DMS114 treated with DMSO at 0.1 percent for 48 hours (cell line): ENCODE measurements around the gene STAT5B.
"Not testable (repeated sequence)": the region's sequence is repeated elsewhere in the genome, so short reads cannot be mapped to it uniquely, and the experiment has no call there.

Experiments
- DNase-seq: peaks from one replicate; lab custom pipeline; 2025; ENCODE audit not compliant: unreplicated experiment; lab: John Stamatoyannopoulos, UW

The STAT5B gene

DNA sequence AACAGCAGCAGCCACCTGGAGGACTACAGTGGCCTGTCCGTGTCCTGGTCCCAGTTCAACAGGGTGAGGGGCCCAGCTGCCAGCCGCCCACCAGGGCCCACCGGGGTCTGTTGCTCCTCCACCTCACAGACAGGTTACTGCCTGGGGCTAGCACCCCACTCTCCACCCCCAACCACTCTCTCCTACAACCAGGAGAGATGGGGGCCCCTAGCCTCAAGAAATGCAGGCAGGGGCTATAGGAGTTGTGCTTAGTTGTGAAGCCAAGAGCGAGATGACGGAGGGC lies 30.1 kb upstream of the STAT5B start:
- no peak for DNase-seq

DNA sequence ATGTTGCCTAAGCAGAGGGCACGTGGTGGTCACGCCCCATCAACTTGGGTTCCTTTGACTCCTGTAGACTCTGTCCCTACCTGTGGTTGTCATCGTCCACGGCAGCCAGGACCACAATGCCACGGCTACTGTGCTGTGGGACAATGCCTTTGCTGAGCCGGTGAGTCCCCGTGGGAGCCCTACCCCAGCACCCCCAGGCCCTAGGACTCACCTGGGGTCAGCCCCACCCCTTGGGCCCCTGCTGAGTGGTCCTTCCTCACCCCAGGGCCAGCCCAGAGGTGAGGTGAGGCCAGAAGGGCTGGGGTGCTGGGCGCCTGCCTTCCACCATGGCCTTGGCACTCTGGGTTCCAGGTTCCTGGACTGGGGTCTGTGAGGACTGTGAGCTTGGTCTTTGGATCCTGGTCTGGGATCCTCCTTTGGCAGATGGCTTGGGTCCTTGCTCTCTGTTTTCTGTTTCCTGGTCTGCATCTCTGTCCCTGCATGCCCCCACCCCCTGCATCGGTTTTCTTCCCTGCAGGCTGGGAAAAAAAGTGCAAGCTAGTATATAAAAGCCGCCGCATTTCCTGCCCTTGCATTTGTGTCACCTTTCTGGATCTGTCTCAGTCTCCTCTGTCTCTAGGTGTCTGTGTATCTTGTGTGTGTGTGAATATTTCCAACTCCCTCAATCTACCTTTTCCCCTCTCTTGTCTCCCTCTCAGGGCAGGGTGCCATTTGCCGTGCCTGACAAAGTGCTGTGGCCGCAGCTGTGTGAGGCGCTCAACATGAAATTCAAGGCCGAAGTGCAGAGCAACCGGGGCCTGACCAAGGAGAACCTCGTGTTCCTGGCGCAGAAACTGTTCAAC lies 29.6 kb upstream of the STAT5B start:
- no peak for DNase-seq

DNA sequence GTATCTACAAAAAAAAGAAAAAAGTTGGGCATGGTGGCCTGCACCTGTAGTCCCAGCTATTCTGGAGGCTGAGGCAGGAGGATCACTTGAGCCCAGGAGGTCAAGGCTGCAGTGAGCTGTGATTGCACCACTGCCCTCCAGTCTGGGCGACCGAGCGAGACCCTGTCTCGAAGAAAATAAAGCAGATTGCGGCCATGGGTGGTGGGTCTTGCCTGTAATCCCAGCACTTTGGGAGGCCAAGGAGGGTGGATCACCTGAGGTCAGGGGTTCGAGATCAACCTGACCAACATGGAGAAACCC lies 28.8 kb upstream of the STAT5B start:
- DNase-seq = not testable (repeated sequence)

DNA sequence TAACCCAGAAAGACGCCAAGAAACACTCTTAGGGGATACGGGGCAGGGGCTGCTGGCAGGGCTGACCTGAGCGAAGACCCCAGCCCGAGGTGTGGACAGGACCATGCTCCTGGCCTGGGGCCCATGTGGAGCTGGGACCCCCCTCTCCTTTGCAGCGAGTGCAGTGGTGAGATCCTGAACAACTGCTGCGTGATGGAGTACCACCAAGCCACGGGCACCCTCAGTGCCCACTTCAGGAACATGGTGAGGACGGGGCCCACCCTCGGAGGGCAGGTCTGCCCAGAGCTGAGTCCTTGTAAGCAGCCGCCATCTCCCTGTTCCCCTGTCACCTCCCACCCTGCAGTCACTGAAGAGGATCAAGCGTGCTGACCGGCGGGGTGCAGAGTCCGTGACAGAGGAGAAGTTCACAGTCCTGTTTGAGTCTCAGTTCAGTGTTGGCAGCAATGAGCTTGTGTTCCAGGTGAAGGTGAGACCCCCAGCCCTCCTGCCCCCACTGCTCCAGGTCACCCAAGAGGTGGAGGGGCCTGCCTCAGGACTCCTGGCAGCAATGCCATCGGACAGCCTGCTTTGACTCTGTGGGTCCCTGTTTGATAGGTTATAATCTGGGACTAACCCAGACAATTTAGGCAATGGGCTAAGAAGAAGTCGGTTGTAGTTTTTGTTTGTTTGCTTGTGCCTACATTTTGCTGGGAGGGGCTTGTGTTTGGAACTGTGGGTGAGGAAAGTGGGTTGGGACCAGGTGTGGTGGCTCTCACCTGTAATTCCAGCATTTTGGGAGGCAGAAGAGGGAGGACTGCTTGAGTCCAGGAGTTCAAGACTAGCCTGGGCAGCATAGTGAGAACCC lies 28.2 kb upstream of the STAT5B start:
- no peak for DNase-seq

DNA sequence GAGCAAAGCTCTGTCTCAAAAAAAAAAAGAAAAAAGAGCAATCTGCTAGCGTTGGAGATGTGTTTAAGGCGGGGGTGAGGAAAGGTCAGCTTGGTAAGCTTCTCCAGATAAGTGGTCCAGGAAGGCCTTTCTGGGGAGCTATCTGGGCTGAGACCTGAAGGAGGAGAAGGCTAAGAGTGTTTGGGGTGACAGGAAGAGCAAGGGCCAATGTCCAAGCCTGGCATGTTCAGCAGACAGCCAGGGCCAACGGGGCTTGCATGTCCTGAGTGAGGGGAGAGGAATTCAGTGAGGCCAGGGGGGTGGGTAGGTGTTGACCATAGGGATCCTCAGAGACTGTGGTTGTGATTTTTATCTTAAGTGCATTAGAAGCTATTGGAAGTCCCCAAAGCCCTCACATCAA lies 27.5 kb upstream of the STAT5B start:
- DNase-seq = no peak

DNA sequence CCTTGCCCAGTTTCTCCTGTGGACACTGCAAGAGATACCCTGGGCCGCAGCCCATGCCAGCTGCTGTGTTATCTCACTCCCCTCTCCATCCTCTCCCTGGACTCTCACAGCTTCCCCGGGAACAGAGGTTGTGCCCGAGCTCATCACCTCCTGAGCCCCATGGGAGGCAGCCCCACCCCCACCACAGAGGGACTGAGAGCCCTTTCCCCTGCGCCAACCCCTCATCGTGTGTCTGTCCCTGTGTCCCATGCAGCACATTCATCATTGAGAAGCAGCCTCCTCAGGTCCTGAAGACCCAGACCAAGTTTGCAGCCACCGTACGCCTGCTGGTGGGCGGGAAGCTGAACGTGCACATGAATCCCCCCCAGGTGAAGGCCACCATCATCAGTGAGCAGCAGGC lies 24.8 kb upstream of the STAT5B start:
- DNase-seq = no peak

DNA sequence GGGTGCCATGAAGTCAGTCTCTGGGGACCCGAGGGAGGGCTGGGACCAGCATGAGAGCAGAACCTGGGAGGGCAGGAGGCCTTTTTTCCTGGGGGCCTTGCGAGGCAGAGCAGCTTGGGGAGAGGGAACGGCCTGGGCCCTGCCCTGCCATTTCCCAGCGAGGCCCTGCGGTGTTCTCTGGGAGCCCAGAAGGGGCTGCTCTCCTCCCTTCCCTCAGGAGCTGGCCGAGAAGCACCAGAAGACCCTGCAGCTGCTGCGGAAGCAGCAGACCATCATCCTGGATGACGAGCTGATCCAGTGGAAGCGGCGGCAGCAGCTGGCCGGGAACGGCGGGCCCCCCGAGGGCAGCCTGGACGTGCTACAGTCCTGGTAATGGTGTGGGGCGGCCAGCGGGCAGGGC lies 23.7 kb upstream of the STAT5B start:
- DNase-seq = not testable (repeated sequence)

DNA sequence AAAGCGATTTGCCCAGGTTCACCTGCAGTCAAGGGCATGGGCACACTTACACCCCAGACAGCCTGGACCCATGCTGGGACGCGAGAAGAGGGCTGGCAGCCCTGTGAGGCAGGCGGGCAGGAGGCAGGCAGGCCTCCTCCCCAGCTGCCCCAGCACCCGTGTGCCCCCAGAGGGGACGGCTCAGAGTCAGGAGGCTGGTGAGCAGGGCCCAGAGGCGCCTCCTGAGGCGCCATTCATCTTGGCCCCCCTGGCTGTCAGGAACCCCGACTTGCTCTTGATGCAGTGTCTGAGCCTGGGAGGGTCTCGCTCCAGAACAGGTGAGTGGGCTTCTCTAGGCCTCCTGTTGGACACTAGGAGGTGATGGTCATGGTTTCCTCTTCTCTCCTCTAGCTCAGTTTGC lies 23.2 kb upstream of the STAT5B start:
- not testable (repeated sequence) for DNase-seq

DNA sequence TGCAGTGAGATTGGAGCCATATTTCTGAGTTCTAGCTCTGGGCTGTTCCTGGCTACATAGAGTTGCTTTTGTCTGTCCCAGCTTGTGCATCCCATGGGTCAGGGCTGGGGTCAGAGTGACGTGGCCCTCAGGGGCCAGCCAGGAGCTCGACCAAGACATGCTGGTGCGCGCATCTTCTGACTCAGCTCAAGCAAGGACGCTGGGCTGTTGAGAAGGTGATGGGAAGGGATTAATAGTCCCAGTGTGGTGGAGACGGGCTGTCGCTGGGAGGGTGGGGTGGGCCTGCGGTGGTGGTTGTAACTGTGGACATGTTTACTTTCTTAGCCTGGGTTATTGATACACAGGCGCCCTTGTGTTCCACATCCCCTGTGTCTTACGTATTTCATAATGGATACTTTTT lies 21.6 kb upstream of the STAT5B start:
- DNase-seq = not testable (repeated sequence)

DNA sequence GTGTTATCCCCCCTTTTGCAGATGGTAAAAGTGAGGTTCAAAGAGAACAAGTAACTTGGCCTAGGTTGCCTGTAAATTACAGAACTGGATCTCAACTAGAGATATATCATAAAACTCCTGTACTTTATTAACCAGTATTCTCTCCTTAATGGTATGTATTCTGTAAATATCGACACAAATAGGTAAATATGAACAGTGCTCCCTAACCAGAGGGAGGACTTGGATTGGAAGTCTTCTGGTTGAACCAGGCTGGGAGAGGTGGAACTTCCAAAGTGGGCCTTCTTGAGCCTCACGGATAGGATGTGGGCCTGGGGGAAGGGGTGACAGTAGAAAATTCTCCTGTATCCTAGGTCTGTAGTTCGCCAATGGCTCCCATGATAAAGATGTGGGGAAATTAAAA lies 19.8 kb upstream of the STAT5B start:
- no peak for DNase-seq

DNA sequence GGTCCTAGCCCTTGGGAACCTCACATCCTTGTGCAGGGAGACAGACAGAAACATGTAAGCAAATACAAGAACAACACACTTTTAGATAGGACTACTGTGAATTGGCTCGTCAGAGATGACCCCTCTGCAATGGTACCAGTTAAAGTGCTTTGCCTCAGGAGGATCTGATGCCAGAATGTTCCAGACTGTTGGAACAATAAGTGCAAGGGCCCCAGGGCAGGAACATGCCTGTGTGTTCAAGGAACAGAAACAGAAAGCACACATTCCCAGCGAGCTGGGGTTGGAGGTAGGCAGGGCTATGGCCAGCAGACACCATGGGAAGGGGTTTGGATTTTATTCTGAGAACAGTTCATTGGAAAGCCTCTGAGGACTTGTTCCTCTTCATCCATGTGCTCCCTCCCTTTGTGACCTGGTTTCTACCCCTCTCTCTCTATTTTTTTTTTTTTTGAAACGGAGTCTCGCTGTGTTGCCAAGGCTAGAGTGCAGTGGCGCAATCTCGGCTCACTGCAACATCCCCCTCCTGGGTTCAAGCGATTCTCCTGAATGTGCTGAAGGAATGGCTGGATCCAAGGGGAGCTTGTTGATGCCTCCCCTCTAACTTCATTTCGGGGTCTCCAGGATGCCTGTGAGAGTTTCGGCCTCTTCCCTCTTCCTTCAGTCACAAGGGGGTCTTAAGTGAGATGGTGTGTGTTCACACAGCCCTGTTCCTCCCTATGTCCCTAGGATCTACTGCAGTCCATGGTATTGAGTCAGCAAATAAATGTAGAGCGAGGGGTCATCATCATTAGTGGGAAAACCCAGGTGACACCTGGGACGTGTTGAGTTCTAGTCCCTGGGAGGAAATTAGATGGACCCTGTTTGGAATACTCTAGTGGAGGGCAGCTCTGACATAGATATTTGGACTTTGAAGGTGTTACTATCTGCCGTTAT lies 18.5 kb upstream of the STAT5B start:
- no peak for DNase-seq

DNA sequence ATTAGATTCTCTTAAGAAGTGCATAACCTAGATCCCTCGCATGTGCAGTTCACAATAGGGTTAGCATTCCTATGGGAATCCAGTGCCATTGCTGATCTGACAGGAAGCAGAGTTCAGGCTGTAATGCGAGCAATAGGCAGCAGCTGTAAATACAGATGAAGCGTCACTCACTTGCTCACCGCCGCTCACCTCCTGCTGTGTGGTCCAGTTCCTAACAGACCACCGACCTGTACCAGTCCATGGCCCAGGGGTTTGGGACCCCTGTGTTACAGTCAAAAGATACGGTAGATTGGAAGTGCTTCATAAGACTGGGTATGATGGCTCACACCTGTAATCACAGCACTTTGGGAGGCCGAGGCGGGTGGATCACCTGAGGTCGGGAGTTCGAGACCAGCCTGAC lies 14.9 kb upstream of the STAT5B start:
- no peak for DNase-seq

DNA sequence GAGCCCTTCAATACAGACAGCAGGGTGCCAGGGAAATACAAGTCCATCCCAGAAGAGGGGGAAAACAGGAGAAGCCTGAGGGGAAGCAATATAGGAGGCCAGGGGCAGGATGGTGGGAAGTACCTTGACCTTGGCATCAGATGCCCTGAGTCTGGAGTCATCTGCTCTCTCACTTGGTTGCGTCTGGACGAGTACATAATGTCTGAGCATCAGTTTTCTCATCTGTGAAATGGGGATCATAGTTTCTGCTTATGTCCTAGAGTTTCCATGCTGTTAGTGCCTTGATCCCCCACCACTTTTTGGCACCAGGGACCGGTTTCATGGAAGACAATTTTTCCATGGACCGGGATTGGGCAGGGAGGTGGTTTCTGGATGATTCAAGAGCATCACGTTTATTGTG lies 14.4 kb upstream of the STAT5B start:
- DNase-seq = no peak

DNA sequence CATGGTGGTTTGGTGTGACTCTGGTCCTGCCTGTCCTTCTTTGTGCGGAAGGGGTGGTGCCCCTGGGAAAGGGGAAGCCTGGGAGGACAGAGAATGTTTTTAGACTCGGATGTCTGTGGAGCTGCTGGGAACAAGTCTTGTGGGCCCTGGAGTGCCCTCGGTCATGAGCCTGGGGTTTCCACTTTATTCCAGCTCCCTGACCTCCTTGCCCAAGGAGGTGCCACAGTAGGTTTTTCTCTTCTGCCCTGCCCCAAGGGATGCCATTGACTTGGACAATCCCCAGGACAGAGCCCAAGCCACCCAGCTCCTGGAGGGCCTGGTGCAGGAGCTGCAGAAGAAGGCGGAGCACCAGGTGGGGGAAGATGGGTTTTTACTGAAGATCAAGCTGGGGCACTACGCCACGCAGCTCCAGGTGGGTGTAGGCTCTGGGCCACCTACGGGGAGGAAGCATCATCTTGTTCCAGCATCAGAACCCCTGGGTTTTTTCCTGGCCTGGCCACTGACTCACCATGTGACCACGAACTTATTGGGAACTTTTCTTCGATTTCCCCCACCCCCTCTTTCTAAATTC lies 13.5 kb upstream of the STAT5B start:
- no peak for DNase-seq

DNA sequence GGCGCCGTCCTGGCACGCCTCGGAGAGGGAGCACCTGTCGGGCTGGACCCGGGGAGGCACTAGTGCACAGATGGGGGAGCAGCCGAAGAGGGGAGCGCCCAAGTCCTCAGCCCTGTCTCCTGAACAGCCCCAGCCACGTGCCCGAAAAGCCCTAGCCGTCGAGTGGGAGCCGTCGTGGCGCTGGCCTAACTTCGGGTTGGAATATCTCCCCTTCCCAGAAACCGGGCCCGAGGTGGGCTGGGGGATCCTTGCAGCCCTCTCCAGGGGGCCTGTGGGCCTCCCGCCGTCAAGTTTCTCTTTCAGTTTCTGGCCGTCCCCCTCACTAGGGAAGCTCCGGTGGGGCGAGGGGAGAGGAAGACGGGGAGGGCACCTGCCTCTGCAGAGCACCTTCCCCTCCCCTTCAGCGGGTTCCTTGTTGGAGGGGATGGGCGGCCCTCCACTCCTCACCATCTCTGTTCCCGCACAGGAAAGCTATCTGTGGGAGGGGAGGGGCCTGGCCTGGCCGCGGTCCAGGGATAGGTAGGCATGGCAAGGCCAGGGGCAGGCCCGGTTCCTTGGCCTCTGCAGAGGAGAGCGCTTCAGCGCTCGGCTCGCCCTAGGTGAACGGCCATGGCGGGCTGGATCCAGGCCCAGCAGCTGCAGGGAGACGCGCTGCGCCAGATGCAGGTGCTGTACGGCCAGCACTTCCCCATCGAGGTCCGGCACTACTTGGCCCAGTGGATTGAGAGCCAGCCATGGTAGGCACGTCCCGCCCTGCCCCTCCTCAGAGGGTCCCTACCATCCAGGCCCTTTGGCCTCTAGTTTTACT lies 12.8 kb upstream of the STAT5B start:
- no peak for DNase-seq

DNA sequence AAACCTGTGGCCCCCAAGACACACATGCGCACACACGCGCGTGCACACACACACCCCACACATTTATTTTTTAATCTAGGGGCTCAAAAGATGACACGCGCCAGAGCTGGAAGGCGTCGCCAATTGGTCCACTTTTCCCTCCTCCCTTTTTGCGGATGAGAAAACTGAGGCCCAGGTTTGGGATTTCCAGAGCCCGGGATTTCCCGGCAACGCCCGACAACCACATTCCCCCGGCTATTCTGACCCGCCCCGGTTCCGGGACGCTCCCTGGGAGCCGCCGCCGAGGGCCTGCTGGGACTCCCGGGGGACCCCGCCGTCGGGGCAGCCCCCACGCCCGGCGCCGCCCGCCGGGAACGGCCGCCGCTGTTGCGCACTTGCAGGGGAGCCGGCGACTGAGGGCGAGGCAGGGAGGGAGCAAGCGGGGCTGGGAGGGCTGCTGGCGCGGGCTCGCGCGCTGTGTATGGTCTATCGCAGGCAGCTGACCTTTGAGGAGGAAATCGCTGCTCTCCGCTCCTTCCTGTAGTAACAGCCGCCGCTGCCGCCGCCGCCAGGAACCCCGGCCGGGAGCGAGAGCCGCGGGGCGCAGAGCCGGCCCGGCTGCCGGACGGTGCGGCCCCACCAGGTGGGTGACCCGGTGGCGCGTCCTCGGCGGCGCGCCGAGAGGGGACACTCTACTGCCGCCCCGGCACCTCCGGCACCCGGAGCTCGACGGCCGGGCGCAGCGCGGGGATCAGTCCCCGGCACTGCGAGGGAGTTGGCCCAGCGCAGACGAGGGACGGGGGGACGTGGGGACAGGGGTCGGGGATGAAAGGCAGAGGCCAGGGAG lies 12.0 kb upstream of the STAT5B start, which contains the start of gene STAT5A:
Gene STAT5A, plus strand, starts transcription at position 522 of the 826 bp plus-strand sequence. CDS start 914 bp downstream, outside the sequence.
- no peak for DNase-seq

DNA sequence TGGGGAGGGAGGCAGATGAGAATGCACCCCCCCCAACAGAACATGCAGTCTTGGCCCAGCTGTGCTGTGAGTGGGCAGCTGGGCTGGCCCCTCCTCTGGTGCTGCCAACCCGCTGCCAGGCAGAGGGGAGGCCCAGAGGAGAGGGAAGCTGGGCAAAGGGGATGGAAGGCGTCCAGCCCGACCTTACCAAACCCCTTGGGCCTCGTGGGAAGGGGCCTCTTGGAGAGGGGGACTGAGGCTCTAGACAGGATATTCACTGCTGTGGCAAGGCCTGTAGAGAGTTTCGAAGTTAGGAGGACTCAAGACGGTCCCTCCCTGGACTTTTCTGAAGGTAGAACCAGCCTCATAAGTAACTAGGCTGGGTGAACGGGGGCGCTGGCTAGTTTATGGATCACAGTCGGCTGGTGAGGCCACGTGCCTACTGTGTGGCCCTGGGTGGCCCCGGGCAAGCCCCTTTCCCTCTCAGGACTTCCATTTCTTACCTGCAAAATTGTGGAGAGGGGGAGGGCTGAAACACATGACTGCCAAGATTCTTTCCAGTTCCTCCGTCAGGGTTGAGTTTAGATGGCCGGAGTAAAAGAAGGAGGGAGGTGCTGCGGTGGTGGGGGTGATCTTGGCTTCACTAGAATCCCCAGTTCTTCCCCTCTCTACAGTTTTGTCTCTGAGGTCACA lies 11.2 kb upstream of the STAT5B start:
- DNase-seq = no peak

DNA sequence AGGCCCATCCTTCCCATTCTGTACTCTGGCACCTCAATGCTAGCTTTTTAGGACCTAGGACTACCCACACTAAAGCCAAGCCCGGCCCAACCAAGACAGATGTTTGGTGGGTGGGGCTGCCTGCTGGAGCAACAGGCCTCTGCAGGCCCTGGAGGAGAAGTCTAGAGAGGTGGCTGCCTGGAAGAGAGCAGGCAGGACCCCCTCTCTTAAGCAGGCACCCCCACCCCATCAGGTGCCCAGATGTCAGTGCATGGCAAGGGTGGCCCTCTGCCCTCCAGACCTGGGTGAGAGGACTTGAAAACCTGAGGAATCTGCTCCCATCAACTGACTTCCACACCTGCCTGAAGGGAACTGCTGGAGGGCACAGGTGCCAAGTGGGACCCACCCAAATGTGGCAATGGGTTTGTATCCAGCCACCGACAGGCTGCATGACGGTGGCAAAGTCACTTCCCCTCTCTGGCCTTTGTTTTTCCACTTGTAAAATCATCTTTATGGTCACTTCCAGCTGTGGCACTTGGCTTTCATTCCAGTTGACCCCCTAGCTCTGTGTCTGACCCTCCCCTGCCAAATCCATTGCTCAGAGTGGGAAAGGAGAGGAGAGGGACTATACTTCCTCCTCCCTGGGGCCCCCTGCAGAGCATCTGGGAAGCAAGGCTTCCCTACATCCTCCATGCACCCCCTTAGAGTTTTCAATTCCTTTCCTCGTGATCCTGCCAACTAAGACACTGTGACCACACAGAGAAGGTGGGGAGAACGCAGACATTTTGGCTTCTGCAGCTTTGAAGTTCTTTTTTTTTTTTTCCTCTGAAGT lies 10.4 kb upstream of the STAT5B start:
- no peak for DNase-seq
